ENCODE measurements around the gene DPEP2. TPM values are rescaled to one million over a fixed set of nuclear protein-coding genes. Genes with fewer than 3 reads are reported as not detected.

DPEP2 gene
- total and polyA plus RNA-seq, 2 experiments from 2014 or later, result not detected

- peak overlapping the region; percentile 66; the same call in 1 of the 2 replicates for H3K4me2 ChIP-seq
- H3K4me3 ChIP-seq, result no peak overlapping the region
- H4K20me1 ChIP-seq (replicated peaks; ENCODE audit: insufficient read depth), result no peaks in the 10 kb centered on the region
- no peaks in the 10 kb centered on the region for H3K4me1 Mint-ChIP-seq
- H3F3A ChIP-seq (replicated peaks; ENCODE audit: low read depth), result no peaks in the 10 kb centered on the region
- no peak overlapping the region for H3K4me3 Mint-ChIP-seq
- peaks cover 3% of the 10 kb centered on the region; the same call in 1 of the 2 replicates for H3K27me3 ChIP-seq (ENCODE audit: insufficient read depth)
- H3K4me1 ChIP-seq (ENCODE audit: insufficient read depth), result no peaks in the 10 kb centered on the region
- H2AFZ ChIP-seq, result peak overlapping the region; percentile 96
- no peak overlapping the region for H3K27ac Mint-ChIP-seq
- no peaks in the 10 kb centered on the region for H3K36me3 Mint-ChIP-seq (ENCODE audit: low read depth)
- H3K36me3 ChIP-seq (ENCODE audit: insufficient read depth), result no peaks in the 10 kb centered on the region
- H3K27ac ChIP-seq (ENCODE audit: low read depth), result no peak overlapping the region
- ATAC-seq (peak; percentile 24; the same call in 2 of the 3 replicates), DNase-seq (ENCODE audit: low spot score) (peak; percentile 24)
- no peak for TF ChIP-seq STAT1 (IDR thresholded peaks at IDR 0.05; ENCODE audit: unreplicated experiment)
- TF ChIP-seq ETS1 (IDR thresholded peaks at IDR 0.05), result no peak
- no peak for TF ChIP-seq JUNB (IDR thresholded peaks at IDR 0.05; ENCODE audit: unreplicated experiment)
- no peak for TF ChIP-seq ZNF331 (CRISPR knock-in tag; IDR thresholded peaks at IDR 0.05; ENCODE audit: low read depth)
- TF ChIP-seq ZNF462 (CRISPR knock-in tag; IDR thresholded peaks at IDR 0.05), result no peak
- TF ChIP-seq CTCF (conservative IDR thresholded peaks at IDR 0.05; ENCODE audit: low read depth in 2 of 2), result no peak
- TF ChIP-seq CREB1 (CRISPR knock-in tag; IDR thresholded peaks at IDR 0.05; ENCODE audit: low read depth), result no peak
- peaks cover 3% of the 10 kb centered on the region; the same call in 1 of the 2 replicates for H3K9me2 ChIP-seq (ENCODE audit: insufficient read depth)
- peaks cover 4% of the 10 kb centered on the region; the same call in 1 of the 3 replicates for H3K9me3 Mint-ChIP-seq
- peaks cover 20% of the 10 kb centered on the region for H3K27me3 Mint-ChIP-seq (ENCODE audit: insufficient read depth, low read depth, poor library complexity)
- no peaks in the 10 kb centered on the region for H3K79me2 ChIP-seq (replicated peaks; ENCODE audit: insufficient read depth)
Observed at GRCh38 chr16:67992661-67993206, 6.5 kb downstream of the DPEP2 start.

Measured in GM23338 (cell line).